ENCODE data around the gene CLRN1.

The CLRN1 gene

GRCh38 chr3:150965436-150965835 is 7.1 kb downstream of the CLRN1 start:
- H3K4me3 ChIP-seq (ENCODE audit: low read length): no peak overlapping the region
- peak; percentile 21 for DNase-seq (ENCODE audit: low read depth)
- no peak for TF ChIP-seq CTCF (IDR thresholded peaks at IDR 0.05; ENCODE audit: insufficient read depth, low read depth, low read length, missing control alignments)

GRCh38 chr3:150961949-150962348 is 10.6 kb downstream of the CLRN1 start:
- H3K4me3 ChIP-seq (ENCODE audit: low read length): no peak overlapping the region
- no peak for TF ChIP-seq CTCF (IDR thresholded peaks at IDR 0.05; ENCODE audit: insufficient read depth, low read depth, low read length, missing control alignments)
- no peak for DNase-seq (ENCODE audit: low read depth)

GRCh38 chr3:150960708-150961684 is 11.5 kb downstream of the CLRN1 start:
- DNase-seq (ENCODE audit: low read depth): peak; percentile 11
- no peak for TF ChIP-seq CTCF (IDR thresholded peaks at IDR 0.05; ENCODE audit: insufficient read depth, low read depth, low read length, missing control alignments)
- no peak overlapping the region for H3K4me3 ChIP-seq (ENCODE audit: low read length)

- no peak for DNase-seq (ENCODE audit: low read depth)
Observed at GRCh38 chr3:150958683-150959082, 13.8 kb downstream of the CLRN1 start.

GRCh38 chr3:150956376-150956775 is 16.2 kb downstream of the CLRN1 start:
- DNase-seq (ENCODE audit: low read depth): peak; percentile 77
- H3K4me3 ChIP-seq (ENCODE audit: low read length): no peak overlapping the region
- no peak for TF ChIP-seq CTCF (IDR thresholded peaks at IDR 0.05; ENCODE audit: insufficient read depth, low read depth, low read length, missing control alignments)

More at GRCh38 chr3:150958683-150959082, 13.8 kb downstream of the CLRN1 start:
- H3K4me3 ChIP-seq (ENCODE audit: low read length): no peak overlapping the region
- no peak for TF ChIP-seq CTCF (IDR thresholded peaks at IDR 0.05; ENCODE audit: insufficient read depth, low read depth, low read length, missing control alignments)

GRCh38 chr3:150951923-150952322 is 20.6 kb downstream of the CLRN1 start:
- no peak for DNase-seq (ENCODE audit: low read depth)
- H3K4me3 ChIP-seq (ENCODE audit: low read length): no peak overlapping the region
- no peak for TF ChIP-seq CTCF (IDR thresholded peaks at IDR 0.05; ENCODE audit: insufficient read depth, low read depth, low read length, missing control alignments)
